HG02759 (cell line): Measurements from ENCODE around the gene KCNMB1.
"Not testable (repeated sequence)": the region's sequence is repeated elsewhere in the genome, so short reads cannot be mapped to it uniquely, and the experiment has no call there.

Experiments used
- ATAC-seq: cut with Tn5 transposase; IDR thresholded peaks from one replicate; pipeline ENCODE4 v1.9.1; 2021; ENCODE audit warnings: mild to moderate bottlenecking, moderate library complexity; ENCODE audit not compliant: unreplicated experiment

The KCNMB1 gene

GRCh38 chr5:170380361-170380951 lies 8.7 kb downstream of the KCNMB1 start:
- ATAC-seq: no peak

DNA sequence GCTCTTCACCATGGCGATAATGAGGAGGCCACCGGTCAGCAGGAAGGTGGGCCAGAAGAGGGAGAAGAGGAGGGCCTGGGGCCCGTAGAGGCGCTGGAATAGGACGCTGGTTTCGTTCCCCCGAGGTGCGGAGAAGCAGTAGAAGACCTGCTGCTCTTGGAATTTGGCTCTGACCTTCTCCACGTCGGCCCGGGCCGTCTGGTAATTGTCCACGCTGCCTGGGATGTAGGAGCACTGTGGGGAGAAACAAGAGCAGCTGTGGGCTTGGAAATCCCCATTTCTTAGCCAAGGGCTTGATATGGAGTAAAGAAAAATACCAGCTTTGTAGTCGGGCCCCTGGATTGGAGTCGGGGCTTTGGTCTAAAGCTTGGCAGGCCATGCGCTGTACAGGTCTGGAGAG lies 10.4 kb downstream of the KCNMB1 start:
- no peak for ATAC-seq

DNA sequence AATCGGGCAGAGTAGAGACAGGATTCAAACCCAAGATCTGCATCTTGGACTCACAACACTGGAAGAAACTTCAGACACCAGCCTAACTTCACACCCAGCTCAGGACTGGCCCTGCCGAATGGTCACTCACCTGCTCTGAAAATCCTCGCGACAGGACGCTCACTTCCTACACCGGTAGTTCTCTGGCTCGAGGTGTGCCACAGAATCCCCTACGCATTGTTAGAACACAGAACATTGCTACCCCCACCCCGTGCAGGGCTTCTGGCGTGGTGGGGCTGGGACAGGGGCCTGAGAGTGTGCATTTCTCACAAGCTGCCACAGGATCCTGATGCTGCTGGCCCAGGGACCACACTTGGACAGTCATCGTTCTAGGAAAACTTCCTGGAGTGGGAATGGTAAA lies 12.1 kb downstream of the KCNMB1 start:
- no peak for ATAC-seq

DNA sequence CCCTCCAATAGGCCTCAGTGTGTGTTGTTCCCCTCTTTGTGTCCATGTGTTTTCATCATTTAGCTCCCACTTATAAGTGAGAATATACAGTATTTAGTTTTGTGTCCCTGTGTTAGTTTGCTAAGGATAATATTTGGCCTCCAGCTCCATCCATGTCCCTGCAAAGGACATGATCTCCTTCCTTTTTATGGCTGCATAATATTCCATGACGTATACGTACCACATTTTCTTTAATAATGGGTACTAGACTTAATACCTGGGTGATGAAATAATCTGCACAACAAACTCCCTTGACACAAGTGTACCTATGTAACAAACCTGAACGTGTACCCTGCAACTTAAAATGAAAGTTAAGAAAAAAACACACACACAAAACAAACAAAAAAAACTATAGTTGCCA lies 12.6 kb downstream of the KCNMB1 start:
- not testable (repeated sequence) for ATAC-seq

DNA sequence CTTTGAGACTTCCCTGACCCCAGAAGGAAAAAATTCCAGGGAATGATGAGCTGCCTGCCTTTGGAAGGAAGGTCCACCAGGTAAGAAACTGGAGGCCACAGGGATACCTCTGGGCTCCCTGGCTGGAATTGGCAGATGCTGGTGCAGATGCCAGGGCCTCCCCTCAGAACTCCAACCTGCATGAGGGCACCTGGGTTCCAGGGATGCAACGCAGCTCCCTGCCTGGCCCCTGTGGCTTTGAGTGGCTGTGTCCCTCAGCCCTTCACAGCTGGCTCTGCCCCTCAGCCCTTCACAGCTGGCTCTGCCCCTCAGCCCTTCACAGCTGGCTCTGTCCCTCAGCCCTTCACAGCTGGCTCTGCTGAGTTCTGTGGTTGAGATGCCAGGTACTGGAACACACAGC lies 13.9 kb downstream of the KCNMB1 start:
- ATAC-seq: no peak

- ATAC-seq: no peak
Measured at GRCh38 chr5:170372971-170373370, 16.2 kb downstream of the KCNMB1 start.

DNA sequence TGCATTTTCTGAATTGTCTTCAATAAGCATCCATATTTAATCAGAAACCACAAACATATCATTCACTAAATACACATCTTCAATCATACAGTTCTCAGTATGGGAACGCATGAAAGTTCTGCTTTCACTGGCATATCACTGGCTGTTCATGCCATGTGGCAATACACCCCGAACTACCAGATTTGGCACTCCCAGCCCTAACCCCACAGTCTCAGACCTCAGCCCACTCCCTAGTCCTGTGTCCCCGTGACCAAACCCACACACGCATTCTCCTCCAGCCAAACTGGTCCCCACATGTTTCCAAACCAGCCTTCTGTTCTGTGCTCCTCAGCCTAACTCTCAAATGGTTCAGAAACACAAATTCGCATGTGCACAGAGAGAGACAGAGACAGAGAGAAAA lies 20.6 kb downstream of the KCNMB1 start:
- ATAC-seq: no peak

DNA sequence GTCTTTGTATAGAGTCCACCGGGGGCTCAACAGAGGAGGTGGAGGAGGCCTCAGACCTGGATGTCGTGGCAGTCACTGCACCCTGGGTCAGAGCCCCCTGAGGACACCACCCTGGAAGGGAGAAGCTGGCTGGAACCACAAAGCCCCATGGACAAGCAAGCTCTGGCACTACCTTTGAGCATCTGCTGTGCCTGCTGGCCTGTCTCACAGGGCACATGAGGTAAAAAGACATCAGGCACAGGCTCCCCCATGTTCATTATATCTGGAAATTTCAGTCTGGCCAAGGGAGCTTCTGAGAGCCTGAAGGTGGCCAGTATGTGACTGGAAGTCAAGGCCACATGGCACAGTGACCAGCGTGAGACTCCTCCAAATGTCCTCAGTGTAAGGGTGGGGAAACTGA lies 22.9 kb downstream of the KCNMB1 start:
- no peak for ATAC-seq

GRCh38 chr5:170365831-170366230 lies 23.3 kb downstream of the KCNMB1 start:
- ATAC-seq: no peak

GRCh38 chr5:170365011-170365410 lies 24.2 kb downstream of the KCNMB1 start:
- no peak for ATAC-seq

DNA sequence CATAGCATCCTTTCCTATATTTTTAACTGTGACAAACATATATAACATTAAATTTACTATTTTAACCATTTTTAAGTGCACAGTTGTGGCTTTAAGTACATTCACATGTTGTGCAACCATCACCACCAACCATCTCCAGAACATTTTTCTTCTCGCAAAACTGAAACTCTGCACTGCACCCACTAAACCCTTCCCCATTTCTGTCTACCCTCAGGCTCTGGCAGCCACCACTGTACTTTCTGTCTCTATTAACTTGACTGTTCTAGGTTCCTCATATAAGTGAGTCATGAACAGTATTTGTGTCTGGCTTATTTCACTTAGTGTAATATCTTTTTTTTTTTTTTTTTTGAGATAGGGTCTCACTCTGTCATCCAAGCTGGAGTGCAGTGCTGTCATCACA lies 25.5 kb downstream of the KCNMB1 start:
- no peak for ATAC-seq

DNA sequence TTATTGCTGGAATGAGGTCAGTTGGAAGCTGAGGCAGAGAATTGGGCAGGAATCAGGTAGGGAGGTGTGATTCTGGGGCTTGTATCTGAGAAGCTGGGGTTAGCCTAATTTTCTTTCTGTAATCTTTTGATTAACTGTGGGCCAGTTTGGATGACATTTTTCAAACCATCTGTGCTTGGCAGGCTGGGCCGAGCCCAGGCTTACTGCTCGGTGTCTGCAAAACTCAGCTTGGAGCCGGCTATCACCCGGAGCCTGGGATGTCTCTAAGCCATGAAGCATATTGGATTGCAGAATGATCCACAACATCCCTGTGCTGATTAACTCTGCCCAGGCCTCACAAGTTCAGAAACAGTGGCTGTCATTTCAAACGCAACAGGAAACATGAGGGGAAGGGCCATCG lies 26.5 kb downstream of the KCNMB1 start:
- ATAC-seq: no peak

GRCh38 chr5:170362102-170362501 lies 27.1 kb downstream of the KCNMB1 start:
- ATAC-seq: no peak

DNA sequence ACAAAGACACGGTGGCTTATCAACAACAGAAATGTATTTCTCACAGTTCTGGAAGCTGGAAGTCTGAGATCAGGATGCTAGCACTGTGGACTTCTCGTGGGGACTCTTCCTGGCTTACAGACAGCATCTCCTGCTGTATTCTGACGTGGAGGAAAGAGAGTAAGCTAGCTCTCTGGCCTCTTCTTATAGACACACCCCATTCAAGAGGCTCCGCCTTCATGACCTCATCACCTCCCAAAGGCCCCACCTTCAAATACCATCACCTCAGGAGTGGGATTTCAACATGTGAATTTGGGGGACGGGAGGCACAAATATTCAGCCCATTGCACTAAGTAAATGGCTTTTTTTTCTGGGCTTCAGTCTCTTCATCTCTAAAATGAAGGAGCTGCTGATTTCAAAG lies 27.6 kb downstream of the KCNMB1 start:
- no peak for ATAC-seq

DNA sequence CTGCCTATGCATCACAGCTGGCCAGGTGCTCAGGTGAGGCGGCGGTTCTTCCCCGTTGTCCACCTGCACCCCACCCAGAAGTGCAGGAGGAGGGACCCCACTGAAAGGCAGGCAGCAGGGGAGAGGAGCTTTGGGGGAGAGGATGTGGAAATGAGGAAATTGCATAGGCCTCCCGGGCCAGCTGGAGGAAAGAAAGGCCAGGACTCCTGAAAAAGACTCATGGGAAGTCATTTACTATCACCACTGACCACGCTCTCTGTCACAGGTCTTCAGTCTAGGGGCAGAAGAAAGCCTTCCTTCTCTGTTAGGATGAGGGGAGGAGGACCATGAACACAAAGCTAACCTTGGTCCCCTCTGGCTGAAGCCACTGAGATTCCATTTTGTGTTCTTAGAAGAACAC lies 28.1 kb downstream of the KCNMB1 start:
- ATAC-seq: no peak

DNA sequence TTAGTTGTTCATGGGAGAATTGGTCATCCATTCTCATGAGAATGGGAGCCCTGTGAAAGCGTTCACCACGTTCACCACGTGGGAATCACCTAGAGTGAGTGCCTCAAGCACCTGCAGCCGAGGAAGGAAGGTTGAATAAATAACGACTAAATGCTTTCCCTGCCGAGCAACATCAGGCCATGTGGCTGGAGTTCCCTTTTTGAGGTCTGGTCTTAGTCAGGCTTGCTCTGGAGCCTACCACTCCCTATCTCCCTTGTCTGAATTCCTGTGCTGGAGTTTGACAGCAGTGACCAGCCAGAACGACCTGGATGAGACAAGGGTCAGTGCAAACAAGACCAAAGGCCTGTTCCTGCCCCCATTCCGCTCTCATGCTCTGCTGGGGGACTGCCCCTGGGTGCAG lies 28.5 kb downstream of the KCNMB1 start:
- ATAC-seq: no peak

DNA sequence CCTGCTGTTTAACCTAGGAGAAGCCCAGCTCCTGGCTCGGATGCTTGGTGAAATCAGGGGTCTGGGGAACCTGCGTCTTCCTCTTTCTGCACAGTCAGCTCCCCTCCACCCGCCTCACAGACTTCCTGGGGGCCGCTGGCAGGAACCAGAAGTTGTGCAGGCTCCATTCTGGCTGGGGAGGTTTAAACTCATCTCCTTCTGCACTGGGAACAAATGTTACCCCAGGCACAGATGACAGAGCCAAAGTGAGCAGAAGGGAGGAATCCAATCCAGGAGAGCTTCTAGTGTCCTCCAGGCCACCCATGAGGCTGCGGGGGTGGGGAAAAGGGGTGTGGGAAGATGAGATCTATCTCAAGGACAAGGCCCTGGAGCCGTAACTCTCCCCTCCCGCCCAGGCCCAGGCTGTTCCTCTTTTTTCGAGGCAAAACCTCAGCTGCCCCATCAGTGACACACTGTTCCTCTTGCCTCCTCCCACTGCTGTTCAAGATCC lies 31.2 kb downstream of the KCNMB1 start:
- ATAC-seq: no peak

- ATAC-seq: no peak
Measured at GRCh38 chr5:170355601-170356098, 33.5 kb downstream of the KCNMB1 start.

DNA sequence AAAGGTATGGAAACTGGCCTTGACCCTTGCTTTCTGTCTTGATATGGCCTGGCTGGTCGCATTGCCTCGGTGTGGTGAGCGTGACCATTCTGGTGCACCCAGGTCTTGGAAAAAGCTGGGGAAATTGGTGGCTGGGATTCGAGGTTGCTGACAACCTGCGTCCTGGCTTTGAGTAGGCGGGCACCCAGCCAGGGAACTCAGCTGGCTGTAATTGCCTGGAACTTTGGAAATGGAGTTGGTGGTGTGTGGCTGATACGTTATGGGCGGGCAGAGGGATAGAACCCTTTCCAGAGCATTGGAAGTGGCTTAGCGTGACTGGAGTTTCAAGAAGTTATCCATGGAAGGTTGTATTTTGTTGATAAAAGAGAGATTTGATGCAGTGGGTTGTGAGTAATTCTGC lies 35.2 kb downstream of the KCNMB1 start:
- ATAC-seq: no peak

GRCh38 chr5:170353011-170353761 lies 36.0 kb downstream of the KCNMB1 start:
- ATAC-seq: no peak

- ATAC-seq: no peak
Measured at GRCh38 chr5:170348137-170348633, 41.0 kb downstream of the KCNMB1 start.

DNA sequence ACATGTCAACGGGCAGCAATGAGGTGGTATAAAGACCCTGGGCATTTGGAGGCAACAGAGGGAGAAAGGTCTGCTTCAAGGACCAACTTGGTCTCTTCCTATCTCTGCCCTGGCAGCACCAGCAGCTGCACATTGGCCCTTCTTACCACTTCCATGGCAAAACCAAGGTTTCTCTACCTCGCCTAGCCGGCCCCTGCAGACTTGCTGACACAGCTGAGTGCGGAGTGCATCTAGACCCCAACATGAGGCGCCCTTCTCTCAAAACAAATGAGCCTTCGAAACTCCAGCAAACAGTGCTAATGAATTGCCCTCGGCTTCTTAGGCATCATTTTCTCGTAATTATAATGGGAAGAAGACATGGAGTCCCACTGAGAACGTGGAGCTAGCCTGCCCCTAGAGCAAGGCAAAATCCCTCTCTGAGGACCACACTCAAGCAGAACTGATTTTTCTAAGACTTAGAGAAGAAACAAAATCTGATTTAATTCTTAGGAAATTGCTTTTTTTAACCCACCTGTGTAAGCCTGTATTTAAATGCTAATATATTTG lies 42.1 kb downstream of the KCNMB1 start:
- no peak for ATAC-seq
